ENCODE measurements around the gene TK2. TPM values are rescaled to one million over a fixed set of nuclear protein-coding genes. Genes with fewer than 3 reads are reported as not detected.

The TK2 gene
- total RNA-seq, 1 donor = 73.5 TPM

DNA sequence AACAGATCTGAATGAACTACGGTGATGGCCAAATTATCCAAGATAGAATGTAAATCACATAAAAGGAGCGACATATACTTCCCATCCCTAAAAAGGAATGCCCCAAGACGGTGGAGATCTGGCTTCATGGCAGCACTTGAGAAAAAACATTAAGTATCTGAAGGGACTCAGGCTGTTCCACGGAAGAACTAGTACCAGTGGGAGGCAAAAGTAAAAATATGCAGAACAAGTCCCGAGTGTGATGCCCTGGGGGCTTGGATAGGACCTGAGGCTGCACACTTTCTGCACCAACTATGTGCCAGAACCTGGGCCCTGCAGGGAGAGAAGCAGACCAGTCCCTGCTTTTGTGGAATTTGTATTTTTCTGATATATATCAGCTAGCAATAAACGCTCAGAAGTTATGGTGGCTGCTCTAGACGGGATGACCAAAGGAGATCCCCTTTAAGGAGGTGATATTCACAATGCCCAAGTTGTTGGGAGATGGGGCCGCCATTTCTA is 1.9 kb upstream of the TK2 start:
- no peaks in the 10 kb centered on the region for H3K36me3 ChIP-seq (ENCODE audit: insufficient read depth, low read length)
- no peaks in the 10 kb centered on the region for H3K27me3 ChIP-seq (ENCODE audit: insufficient read depth, low read length)
- no peaks in the 10 kb centered on the region for H3K9me3 ChIP-seq (ENCODE audit: low read depth, low read length)
- H3K27ac ChIP-seq (ENCODE audit: low read depth, low read length) = peak overlapping the region; percentile 84
- TF ChIP-seq, protein P1, sequence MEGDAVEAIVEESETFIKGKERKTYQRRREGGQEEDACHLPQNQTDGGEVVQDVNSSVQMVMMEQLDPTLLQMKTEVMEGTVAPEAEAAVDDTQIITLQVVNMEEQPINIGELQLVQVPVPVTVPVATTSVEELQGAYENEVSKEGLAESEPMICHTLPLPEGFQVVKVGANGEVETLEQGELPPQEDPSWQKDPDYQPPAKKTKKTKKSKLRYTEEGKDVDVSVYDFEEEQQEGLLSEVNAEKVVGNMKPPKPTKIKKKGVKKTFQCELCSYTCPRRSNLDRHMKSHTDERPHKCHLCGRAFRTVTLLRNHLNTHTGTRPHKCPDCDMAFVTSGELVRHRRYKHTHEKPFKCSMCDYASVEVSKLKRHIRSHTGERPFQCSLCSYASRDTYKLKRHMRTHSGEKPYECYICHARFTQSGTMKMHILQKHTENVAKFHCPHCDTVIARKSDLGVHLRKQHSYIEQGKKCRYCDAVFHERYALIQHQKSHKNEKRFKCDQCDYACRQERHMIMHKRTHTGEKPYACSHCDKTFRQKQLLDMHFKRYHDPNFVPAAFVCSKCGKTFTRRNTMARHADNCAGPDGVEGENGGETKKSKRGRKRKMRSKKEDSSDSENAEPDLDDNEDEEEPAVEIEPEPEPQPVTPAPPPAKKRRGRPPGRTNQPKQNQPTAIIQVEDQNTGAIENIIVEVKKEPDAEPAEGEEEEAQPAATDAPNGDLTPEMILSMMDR (IDR thresholded peaks at IDR 0.05; ENCODE audit: extremely low read depth, low read depth, low read length) = no peak
- H4K20me1 ChIP-seq (ENCODE audit: insufficient read depth, low read length) = no peaks in the 10 kb centered on the region
- peak; percentile 87 for DNase-seq (ENCODE audit: insufficient read length, low spot score, missing footprints)
- peaks cover 38% of the 10 kb centered on the region for H3K4me1 ChIP-seq (ENCODE audit: insufficient read depth, low read length)
- peak overlapping the region; percentile 98 for H2AFZ ChIP-seq (ENCODE audit: low read length)
- H3K4me3 ChIP-seq (ENCODE audit: insufficient read depth, low read length) = peak overlapping the region; percentile 88
- peaks cover 41% of the 10 kb centered on the region for H3K79me2 ChIP-seq (ENCODE audit: insufficient read depth, low read length)
- H3K4me2 ChIP-seq (ENCODE audit: insufficient read depth, low read length) = peak overlapping the region; percentile 96

DNA sequence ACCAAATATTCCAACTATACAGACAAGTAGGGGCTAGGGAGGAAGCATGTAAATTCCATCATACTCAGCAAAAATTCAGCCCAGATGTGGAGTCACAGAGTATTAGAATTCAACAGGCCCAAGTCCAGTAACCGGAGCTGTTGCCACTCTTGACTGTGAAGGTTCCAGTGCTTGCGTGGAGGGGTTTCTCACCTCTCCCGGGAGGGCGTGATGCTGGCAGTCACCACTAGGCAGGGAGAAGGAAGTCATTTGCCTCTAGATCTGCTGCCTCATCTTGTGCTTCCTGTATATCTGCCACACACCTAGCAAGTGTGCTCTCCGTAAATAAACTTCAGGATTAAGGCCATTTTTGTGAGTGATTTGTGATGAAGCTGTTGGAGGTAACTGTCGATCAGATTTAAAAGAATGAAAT is 1.4 kb upstream of the TK2 start:
- no peak for DNase-seq (ENCODE audit: insufficient read length, low spot score, missing footprints)
- Histone ChIP-seq H3K36me3 (ENCODE audit: insufficient read depth, low read length) (no peaks in the 10 kb centered on the region), H3K4me2 (ENCODE audit: insufficient read depth, low read length) (no peak overlapping the region), H2AFZ (ENCODE audit: low read length) (peak overlapping the region; percentile 49), H3K27ac (ENCODE audit: low read depth, low read length) (no peak overlapping the region), H3K4me3 (ENCODE audit: insufficient read depth, low read length) (no peak overlapping the region), H3K27me3 (ENCODE audit: insufficient read depth, low read length) (no peaks in the 10 kb centered on the region), H3K9me3 (ENCODE audit: low read depth, low read length) (no peaks in the 10 kb centered on the region), H3K4me1 (ENCODE audit: insufficient read depth, low read length) (peaks cover 38% of the 10 kb centered on the region), H4K20me1 (ENCODE audit: insufficient read depth, low read length) (no peaks in the 10 kb centered on the region), H3K79me2 (ENCODE audit: insufficient read depth, low read length) (peaks cover 40% of the 10 kb centered on the region)
- TF ChIP-seq, protein P1 (IDR thresholded peaks at IDR 0.05; ENCODE audit: extremely low read depth, low read depth, low read length) = peak; percentile 20

DNA sequence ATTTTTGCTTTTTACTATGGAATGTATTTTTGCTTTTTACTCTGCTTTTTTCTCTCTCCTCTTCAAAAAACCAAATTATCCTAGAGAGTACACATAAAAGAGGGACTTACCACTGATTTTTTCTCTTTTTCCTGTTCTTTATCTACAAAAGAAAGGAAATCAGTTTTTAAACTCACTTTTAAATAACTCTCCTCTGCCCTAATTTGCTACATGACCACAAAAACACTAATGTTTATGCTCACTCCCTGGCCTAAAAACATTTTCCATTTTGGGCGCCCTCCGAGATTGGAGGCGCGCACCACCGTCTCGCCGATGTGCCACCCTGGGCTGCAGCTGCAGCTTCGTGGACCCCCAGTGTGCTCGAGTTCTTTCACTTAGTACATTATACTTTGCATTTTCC is 1.1 kb downstream of the TK2 start:
- Histone ChIP-seq H3K79me2 (ENCODE audit: insufficient read depth, low read length) (peaks cover 15% of the 10 kb centered on the region), H3K4me1 (ENCODE audit: insufficient read depth, low read length) (peaks cover 36% of the 10 kb centered on the region), H3K4me3 (ENCODE audit: insufficient read depth, low read length) (peak overlapping the region; percentile 84), H3K4me2 (ENCODE audit: insufficient read depth, low read length) (peak overlapping the region; percentile 94), H3K27me3 (ENCODE audit: insufficient read depth, low read length) (no peaks in the 10 kb centered on the region), H2AFZ (ENCODE audit: low read length) (peak overlapping the region; percentile 96), H3K9me3 (ENCODE audit: low read depth, low read length) (no peaks in the 10 kb centered on the region), H3K36me3 (ENCODE audit: insufficient read depth, low read length) (peaks cover 4% of the 10 kb centered on the region), H4K20me1 (ENCODE audit: insufficient read depth, low read length) (no peaks in the 10 kb centered on the region), H3K27ac (ENCODE audit: low read depth, low read length) (peak overlapping the region; percentile 78)
- DNase-seq (ENCODE audit: insufficient read length, low spot score, missing footprints) = no peak
- TF ChIP-seq, protein P1 (IDR thresholded peaks at IDR 0.05; ENCODE audit: extremely low read depth, low read depth, low read length) = no peak

DNA sequence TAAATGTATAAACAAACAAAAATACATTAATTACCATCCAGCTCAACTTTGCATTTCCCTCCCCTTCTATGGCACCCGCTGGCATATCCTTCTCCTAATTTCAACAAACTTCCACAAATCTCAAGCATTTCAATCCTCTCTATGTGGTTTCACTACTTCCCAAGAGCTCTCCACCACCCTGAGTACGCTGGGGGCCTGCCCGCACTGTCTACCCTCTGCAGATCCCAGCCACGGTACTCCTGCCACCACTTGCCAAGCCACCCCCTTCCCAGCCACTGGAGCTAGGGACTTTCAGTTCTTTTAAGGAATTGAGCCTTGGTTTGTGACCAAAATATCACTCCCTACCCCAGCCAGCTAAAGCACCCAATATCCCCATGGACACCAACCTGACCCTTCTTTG is 1.9 kb downstream of the TK2 start:
- H4K20me1 ChIP-seq (ENCODE audit: insufficient read depth, low read length) = no peaks in the 10 kb centered on the region
- DNase-seq (ENCODE audit: insufficient read length, low spot score, missing footprints) = no peak
- peaks cover 4% of the 10 kb centered on the region for H3K36me3 ChIP-seq (ENCODE audit: insufficient read depth, low read length)

More for the DNA sequence above, 1.9 kb downstream of the TK2 start:
- Histone ChIP-seq H2AFZ (ENCODE audit: low read length) (no peak overlapping the region), H3K4me1 (ENCODE audit: insufficient read depth, low read length) (peaks cover 28% of the 10 kb centered on the region), H3K4me3 (ENCODE audit: insufficient read depth, low read length) (no peak overlapping the region), H3K27ac (ENCODE audit: low read depth, low read length) (no peak overlapping the region), H3K4me2 (ENCODE audit: insufficient read depth, low read length) (no peak overlapping the region), H3K27me3 (ENCODE audit: insufficient read depth, low read length) (no peaks in the 10 kb centered on the region), H3K79me2 (ENCODE audit: insufficient read depth, low read length) (peaks cover 7% of the 10 kb centered on the region), H3K9me3 (ENCODE audit: low read depth, low read length) (no peaks in the 10 kb centered on the region)
- TF ChIP-seq, protein P1 (IDR thresholded peaks at IDR 0.05; ENCODE audit: extremely low read depth, low read depth, low read length) = no peak
